ENCODE data around the gene ADAMTSL5. TPM values are rescaled to one million over a fixed set of nuclear protein-coding genes. Genes with fewer than 3 reads are reported as not detected.

ADAMTSL5 gene
- total RNA-seq, 1 donor from 2014 or later = 0.83 TPM

- Mint-ChIP-seq H3K4me1 (ENCODE audit: low read depth, unreplicated experiment) (peaks cover 10% of the 10 kb centered on the region), H3K27ac (ENCODE audit: unreplicated experiment) (no peak overlapping the region), H3K9me3 (ENCODE audit: unreplicated experiment) (peaks cover 5% of the 10 kb centered on the region), H3K36me3 (ENCODE audit: unreplicated experiment) (no peaks in the 10 kb centered on the region), H3K4me3 (ENCODE audit: unreplicated experiment) (no peak overlapping the region), H3K27me3 (ENCODE audit: unreplicated experiment) (peaks cover 7% of the 10 kb centered on the region)
- no peak for DNase-seq
- no peak for TF ChIP-seq CTCF (IDR thresholded peaks at IDR 0.05; ENCODE audit: partially characterized antibody, unreplicated experiment)
Observed at GRCh38 chr19:1495799-1496713, 16.8 kb downstream of the ADAMTSL5 start.

GRCh38 chr19:1495051-1495798 lies 17.6 kb downstream of the ADAMTSL5 start:
- DNase-seq = no peak
- H3K4me1 Mint-ChIP-seq (ENCODE audit: low read depth, unreplicated experiment) = peaks cover 10% of the 10 kb centered on the region
- H3K36me3 Mint-ChIP-seq (ENCODE audit: unreplicated experiment) = no peaks in the 10 kb centered on the region
- H3K27me3 Mint-ChIP-seq (ENCODE audit: unreplicated experiment) = peaks cover 8% of the 10 kb centered on the region
- peaks cover 8% of the 10 kb centered on the region for H3K9me3 Mint-ChIP-seq (ENCODE audit: unreplicated experiment)
- no peak overlapping the region for H3K27ac Mint-ChIP-seq (ENCODE audit: unreplicated experiment)
- no peak for TF ChIP-seq CTCF (IDR thresholded peaks at IDR 0.05; ENCODE audit: partially characterized antibody, unreplicated experiment)
- no peak overlapping the region for H3K4me3 Mint-ChIP-seq (ENCODE audit: unreplicated experiment)

GRCh38 chr19:1494115-1494815 lies 18.6 kb downstream of the ADAMTSL5 start:
- H3K27ac Mint-ChIP-seq (ENCODE audit: unreplicated experiment) = no peak overlapping the region
- peaks cover 10% of the 10 kb centered on the region for H3K4me1 Mint-ChIP-seq (ENCODE audit: low read depth, unreplicated experiment)
- no peak overlapping the region for H3K4me3 Mint-ChIP-seq (ENCODE audit: unreplicated experiment)
- peaks cover 5% of the 10 kb centered on the region for H3K27me3 Mint-ChIP-seq (ENCODE audit: unreplicated experiment)
- DNase-seq = no peak
- no peak for TF ChIP-seq CTCF (IDR thresholded peaks at IDR 0.05; ENCODE audit: partially characterized antibody, unreplicated experiment)
- peaks cover 8% of the 10 kb centered on the region for H3K9me3 Mint-ChIP-seq (ENCODE audit: unreplicated experiment)
- H3K36me3 Mint-ChIP-seq (ENCODE audit: unreplicated experiment) = no peaks in the 10 kb centered on the region

- no peaks in the 10 kb centered on the region for H3K36me3 Mint-ChIP-seq (ENCODE audit: unreplicated experiment)
- H3K27ac Mint-ChIP-seq (ENCODE audit: unreplicated experiment) = no peak overlapping the region
- TF ChIP-seq CTCF (IDR thresholded peaks at IDR 0.05; ENCODE audit: partially characterized antibody, unreplicated experiment) = no peak
- H3K27me3 Mint-ChIP-seq (ENCODE audit: unreplicated experiment) = peaks cover 8% of the 10 kb centered on the region
- peaks cover 6% of the 10 kb centered on the region for H3K9me3 Mint-ChIP-seq (ENCODE audit: unreplicated experiment)
- peaks cover 10% of the 10 kb centered on the region for H3K4me1 Mint-ChIP-seq (ENCODE audit: low read depth, unreplicated experiment)
- no peak for DNase-seq
- H3K4me3 Mint-ChIP-seq (ENCODE audit: unreplicated experiment) = peak overlapping the region; percentile 42
Observed at GRCh38 chr19:1492474-1493006, 20.3 kb downstream of the ADAMTSL5 start.

Data from glutamatergic neuron (in vitro differentiated cells).